Activated effector memory CD4-positive, alpha-beta T cell treated with anti-CD3 and anti-CD28 coated beads, Interleukin-2, amount 50 U/mL, for 16 hours (primary cell): ENCODE results near the gene PLIN4.

Experiments used
- DNase-seq: peaks from one replicate; pipeline ENCODE4 v3.0.0-alpha.2; 2020

Gene PLIN4

DNA sequence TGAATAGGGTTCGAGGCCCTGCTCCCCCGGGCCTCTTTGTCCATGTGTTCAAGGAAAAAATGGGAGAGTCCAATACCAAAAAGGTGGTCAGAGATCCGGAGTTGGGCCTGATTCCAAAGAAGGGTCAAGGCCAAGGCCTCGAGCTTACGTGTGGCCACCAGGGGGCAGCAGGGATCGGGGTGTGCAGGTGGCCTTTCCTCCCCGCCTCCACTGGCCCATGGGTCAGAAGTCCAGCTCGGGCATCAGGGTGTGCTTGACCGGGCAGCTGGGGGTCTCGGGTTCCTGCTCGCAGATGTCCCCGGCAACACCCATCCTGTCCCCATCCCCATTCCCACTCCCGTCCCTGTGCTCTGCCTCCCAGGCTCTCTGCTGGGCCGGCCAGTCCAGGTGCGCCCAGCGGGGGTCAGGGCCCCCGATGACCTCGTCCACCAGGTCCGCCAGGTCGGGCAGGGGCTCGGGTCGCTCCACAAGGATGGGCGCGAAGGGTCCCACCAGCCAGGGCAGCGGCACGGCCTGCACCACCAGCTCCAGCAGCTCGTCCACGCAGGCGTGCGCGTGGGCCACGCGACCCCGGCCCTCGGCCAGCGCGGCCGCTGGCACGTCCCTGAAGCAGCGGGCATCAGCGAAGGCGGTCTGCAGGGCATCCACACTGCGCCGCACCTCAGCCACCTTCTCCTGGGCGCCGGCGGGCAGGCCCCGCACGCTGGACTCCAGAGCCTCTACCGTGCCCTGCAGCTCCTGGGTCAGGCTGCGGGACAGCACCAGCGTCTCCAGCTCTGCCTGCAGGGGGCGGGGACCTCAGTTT lies 5.2 kb upstream of the PLIN4 start:
- peak; percentile 74 for DNase-seq

DNA sequence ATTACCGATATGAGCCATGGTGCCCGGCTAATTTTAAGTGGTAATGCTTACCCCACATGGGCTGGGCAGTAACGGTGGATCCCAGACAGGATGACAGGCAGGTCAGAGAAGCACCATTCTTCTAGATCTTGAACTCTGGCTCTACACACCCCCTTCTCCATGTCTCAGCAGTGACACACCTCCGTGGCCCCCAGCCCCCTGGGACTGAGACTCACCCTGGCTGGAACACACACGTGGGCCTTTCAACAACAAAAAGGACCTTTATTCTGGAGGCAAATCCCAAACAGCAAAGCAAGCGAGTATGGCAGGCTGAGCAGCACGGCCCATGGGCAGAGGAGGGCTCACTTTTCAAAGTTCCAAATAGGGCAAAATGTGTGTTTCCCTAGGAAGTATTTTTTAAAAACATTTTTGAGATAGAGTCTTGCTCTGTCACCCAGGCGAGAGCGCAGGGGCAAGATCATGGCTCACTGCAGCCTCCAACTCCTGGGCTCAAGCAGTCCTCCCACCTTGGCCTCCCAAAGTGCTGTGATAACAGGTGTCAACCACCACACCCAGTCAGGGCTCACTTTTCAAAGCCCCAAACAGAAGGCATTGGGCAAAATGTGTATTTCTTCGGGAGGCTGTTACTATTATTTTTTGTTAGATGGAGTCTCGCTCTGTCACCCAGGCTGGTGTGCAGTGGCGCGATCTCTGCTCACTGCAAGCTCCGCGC lies 4.2 kb upstream of the PLIN4 start:
- DNase-seq, result no peak

DNA sequence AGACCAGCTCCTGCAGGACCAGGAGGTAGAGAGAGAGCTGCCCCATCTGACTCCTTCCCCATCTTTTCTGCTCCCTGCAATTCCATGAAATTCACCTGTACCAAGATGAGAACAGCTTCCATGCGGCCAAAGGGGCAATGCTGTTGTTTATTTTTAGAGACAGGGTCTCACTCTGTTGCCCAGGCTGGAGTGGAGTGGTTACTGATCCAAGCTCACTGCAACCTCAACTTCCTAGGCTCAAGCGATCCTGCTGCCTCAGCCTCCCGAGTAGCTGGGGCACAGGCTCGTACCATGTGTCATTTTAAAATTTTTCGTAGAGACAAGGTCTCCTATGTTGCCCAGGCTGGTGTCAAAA lies 3.6 kb upstream of the PLIN4 start:
- no peak for DNase-seq

DNA sequence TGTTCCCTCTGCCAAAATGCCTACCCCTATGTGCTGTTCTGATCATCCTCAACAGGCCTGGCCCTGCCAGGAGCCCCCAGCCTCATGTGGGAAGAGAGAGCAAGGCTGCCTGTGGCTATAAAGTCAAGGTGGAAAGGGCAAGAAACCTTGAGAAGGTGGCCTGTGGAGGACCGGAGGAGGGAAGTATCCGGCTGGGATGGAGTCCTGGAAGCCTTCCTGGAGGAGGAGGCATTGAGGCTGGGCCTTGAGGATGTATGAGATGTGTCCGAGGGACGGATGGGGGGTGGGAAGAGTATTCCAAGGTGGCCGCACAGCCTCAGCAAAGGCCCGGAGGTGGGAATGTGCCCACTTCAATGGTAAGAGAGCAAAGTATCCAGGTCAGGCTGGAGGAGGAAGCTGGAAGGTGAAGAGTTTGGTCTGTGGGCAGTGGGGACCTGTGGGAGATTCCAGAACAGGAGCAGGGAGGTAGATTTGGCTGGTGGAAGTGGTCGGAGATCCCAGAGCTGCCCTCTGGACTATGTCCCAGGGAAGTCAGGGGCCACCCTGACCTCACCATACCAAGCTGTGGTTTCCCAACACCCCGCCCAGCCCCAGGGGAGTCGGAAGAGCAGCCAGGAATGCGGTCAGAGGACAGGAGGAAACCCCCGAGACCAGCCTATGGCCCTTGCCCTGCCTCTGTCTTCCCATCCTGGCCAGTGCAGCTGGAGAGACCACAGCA lies 3.0 kb upstream of the PLIN4 start:
- DNase-seq, result no peak

DNA sequence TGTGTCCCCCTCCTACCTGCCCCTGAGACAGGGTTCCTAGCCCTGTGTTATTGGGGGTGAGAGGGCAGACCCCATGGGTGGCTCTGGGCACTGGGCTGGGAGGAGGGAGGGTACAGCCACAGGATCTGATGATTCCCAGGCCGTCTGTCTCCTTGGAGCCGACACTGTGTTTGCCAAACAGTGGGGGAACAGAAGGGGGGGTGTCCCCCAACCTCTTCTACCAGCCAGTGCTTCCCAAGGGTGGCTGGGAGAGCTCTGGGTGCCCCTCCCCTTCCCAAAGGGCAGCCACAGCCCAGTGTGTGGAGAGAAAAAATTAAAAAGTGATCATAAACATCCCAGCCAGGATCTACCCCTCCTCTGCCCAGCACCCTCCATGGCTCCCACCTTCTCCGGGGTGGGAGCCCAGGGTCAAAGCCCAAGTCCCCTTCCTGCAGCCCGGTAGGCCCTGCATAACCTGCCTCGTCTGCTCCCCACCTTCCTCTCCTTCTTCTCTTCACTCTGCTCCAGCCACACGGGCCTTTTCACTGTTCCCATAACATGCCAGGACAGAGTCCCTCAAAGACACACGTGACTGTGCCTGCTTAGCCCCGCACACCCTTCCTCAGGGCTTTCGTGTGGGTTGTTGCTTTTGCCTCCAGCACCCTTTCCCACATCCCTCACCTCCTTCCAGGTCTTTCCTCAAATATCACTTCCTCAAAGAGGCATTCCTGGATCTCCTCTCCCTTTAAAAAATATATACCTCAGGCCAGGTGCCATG lies 1.4 kb upstream of the PLIN4 start:
- DNase-seq, result no peak

DNA sequence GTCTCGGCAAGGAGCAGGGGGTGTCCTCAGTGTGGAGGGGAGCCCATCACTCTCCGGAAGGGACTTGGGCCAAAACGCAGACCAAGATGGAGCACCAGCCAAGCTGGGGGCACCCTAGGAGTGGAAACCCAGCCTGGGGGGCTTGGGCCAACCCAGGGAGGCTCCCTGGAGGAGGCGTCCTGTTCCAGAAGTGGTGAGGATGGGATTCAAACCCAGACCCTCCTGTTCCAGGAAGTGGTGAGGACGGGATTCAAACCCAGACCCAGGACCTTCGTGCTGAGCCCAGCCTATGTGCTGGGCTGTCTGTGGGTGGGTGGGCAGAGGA lies 848 bp upstream of the PLIN4 start:
- no peak for DNase-seq

DNA sequence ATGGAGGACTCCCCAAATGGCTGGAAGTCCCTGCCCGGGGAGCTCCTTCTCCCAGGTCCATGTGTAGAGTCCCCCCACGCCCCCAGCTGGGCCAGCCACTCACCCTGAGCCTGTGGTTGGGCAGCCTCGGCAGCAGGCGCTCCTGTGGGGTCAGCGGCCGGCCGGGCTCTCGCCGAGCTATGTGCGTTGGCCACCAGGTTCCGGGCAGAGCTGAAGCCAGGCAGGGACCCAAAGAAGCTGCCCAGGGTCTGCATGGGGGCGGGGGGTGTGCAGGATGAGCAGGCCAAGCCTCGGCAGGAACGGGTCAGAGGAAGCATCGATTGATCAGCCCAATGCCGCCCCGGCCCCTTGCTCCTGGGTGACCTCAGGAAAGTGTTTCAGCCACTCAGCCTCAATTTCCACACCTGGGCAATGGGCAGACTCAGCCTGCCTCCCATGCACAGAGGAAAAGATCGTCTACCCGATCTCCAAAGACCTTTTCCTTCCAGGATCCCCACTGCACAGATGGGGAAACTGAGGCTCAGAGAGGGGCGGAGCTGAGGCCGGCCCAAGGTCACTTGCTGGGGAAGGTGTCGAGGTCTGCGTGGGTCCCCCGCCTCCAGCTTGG lies 732 bp downstream of the PLIN4 start:
- DNase-seq, result no peak

DNA sequence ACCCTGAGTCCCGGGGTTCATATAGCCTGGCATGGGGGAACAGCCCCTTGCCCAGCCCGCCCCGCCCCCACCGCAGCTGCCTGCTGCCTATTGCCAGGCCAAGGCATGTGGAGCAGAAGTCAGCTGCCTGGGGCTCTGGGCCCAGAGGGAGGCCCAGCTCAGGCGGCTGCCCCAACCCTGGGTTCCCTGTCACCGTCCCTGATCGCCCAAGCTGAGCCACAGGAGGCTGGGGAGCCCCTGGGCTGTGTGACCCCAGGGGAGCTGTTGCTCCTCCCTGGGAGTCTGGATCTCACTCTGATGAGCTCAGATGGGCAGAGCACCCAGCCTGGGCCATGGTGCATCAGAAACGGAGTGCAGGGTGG lies 1.4 kb downstream of the PLIN4 start:
- no peak for DNase-seq

DNA sequence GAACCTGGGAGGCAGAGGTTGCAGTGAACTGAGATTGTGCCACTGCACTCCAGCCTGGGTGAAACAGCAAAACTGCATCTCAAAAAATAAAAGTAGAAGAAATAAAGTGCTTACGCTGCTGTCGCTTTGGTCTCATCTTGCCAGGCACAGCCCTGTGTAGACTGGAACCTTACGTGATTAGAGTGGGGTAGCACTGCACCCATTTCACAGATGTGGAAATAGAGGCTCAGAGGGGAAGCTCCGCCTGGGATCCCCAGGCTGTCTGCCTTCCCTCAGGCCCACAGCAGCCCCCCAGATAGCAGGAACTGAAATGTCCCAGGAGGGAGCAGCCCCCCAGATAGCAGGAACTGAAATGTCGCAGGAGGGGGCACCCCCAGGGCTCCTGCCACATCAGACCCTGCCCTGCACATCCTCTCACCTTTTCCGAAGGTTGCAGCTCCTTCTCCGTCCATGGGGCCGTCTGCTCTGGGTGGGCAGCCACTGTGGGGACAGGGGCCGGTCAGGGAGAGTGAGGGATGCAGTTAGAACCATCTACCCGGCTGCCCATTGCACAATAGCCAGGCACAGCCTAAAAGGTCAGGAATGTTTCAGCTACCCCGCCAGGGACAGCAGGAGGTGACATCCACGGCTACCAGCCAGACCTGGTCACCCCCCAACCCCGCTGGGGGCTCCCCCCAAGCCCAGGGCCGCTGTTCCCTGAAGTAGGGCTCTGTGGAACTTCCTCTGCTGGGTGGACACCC lies 1.9 kb downstream of the PLIN4 start:
- no peak for DNase-seq

DNA sequence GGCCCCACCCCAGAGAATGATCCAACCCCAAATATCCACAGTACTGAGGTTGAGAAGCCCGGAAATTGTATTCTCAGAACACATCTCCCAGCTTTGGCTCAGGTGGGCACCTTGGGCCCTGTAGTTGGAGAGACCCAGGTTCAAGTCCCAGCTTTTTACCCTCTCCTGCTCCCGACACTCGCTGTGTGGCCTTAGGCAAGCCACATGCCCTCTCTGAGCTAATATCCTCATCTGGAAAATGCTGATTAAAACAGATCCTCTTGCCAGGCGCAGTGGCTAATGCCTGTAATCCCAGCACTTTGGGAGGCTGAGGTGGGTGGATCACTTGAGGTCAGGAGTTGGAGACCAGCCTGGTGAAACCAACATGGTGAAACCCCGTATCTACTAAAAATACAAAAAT lies 2.6 kb downstream of the PLIN4 start:
- DNase-seq, result no peak

DNA sequence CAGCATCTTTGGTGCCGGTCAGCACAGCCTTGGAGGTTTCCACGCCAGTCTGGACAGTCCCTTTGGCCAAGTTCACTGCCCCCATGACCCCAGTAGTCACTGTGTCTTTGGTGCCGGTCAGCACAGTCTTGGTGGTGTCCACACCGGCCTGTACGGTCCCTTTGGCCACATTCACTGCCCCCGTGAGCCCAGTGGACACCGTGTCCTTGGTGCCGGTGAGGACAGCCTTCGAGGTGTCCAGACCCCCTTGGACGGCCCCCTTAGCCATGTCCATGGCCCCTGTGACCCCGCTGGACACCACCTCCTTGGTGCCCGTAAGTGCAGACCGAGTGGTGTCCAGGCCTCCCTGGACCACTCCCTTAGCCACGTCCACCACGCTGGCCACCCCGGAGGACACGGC lies 5.0 kb downstream of the PLIN4 start:
- DNase-seq, result no peak

DNA sequence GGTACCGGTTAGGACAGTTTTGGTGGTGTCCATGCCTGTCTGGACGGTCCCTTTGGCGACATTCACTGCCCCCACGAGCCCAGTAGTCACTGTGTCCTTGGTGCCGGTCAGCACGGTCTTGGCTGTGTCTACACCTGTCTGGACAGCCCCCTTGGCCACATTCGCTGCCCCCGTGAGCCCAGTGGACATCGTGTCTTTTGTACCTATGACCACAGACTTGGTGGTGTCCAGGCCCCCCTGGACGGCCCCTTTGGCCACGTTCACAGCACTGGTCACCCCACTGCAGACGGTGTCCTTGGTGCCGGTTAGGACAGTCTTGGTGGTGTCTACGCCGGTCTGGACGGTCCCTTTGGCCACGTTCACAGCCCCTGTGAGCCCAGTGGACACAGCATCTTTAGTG lies 6.2 kb downstream of the PLIN4 start:
- DNase-seq, result no peak

DNA sequence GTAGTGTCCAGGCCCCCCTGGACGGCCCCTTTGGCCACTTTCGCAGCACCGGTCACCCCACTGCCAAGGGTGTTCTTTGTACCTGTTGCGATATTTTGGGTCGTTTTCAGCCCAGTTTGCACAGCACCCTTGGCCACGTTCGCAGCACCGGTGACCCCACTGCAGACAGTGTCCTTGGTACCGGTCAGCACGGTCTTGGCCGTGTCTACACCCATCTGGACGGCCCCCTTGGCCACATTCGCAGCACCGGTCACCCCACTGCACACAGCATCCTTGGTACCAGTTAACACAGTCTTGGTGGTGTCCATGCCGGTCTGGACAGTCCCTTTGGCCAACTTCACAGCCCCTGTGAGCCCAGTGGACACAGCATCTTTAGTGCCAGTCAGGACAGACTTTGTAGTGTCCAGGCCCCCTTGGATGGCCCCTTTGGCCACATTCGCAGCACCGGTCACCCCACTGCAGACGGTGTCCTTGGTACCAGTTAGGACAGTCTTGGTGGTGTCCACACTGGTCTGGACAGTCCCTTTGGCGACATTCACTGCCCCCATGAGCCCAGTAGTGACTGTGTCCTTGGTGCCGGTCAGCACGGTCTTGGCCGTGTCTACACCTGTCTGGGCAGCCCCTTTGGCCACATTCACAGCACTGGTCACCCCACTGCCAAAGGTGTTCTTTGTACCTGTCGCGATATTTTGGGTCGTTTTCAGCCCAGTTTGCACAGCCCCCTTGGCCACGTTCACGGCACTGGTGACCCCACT lies 6.8 kb downstream of the PLIN4 start:
- no peak for DNase-seq

DNA sequence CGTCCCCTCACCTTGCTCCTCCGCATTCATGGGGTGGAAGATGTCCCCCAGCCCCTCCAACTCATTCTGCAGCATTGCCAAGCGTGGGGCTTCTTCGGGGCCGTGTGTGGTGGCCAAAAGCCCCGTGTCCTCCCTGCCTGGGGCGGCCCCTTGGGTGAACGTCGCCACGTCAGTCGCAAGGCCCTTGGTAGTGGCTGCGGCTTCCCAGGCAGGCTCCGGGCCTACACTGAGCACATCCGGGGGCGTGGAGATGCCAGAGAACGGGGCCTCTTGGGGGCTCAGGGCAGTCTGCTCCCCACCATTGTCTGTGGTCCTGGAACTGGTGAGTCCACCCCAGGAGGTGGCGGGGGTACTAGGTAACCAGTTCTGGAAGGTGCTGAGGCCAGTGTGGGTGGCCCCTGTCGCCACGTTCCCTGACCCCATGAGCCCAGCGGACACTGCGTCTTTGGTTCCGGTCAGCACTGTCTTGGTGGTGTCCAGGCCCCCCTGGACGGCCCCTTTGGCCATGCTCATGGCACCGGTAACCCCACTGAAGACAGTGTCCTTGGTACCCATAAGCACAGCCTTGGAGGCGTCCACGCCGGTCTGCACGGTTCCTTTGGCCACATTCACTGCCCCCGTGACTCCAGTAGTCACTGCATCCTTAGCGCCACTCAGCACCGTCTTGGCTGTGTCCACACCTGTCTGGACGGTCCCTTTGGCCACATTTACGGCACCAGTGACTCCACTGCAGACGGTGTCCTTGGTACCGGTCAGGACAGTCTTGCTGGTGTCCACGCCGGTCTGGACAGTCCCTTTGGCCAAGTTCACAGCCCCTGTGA lies 7.6 kb downstream of the PLIN4 start:
- no peak for DNase-seq

DNA sequence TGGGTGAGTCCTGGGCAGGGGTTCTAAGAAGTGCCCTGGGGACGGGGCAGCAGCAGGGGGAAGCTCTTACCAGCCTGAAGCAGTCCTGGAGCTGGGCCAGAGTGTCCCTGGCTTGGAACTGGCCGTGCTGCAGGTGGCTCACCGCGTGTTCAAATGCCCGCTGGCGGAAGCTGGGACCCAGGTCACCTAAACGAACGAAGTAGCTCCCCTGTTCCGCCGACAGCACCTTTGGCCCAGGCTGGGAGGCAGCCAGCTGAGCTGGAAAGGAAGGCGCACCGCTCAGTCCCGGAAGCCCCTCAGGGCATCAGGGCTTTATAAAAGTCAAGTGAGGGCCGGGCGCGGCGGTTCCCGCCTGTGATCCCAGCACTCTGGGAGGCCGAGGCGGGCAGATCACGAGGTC lies 9.6 kb downstream of the PLIN4 start:
- no peak for DNase-seq

DNA sequence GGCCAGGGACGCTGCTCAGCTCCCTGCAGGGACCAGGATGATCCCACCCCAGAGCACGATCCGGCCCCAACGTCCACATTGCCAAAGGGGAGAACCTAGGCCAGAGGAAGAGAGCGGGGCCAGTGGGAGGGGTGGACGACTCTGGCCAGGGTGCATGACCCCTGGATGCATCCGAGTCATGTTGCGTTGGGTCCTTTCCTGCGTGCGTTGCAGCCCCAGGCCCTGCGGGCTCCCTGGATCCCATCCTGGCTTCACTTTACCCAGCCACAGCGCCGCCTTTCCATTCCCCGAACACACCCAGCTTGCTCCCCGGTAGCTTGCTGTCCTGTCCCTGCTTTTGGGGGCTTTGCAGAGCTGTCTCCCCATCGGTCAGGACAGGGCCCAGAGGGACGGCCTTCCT lies 10.5 kb downstream of the PLIN4 start:
- no peak for DNase-seq

DNA sequence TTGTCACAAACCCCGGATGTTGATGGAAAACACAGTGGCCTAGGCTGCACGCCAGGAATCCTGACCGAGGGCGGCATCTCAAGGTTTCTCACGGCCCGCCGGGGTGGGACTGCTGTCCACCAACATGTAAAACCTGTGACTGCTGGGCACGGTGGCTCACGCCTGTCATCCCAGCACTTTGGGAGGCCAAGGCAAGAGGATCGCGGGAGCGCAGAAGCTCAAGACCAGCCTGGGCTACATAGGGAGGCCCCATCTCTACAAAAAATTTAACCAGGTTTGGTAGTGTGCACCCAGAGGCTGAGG lies 11.2 kb downstream of the PLIN4 start:
- DNase-seq, result no peak

DNA sequence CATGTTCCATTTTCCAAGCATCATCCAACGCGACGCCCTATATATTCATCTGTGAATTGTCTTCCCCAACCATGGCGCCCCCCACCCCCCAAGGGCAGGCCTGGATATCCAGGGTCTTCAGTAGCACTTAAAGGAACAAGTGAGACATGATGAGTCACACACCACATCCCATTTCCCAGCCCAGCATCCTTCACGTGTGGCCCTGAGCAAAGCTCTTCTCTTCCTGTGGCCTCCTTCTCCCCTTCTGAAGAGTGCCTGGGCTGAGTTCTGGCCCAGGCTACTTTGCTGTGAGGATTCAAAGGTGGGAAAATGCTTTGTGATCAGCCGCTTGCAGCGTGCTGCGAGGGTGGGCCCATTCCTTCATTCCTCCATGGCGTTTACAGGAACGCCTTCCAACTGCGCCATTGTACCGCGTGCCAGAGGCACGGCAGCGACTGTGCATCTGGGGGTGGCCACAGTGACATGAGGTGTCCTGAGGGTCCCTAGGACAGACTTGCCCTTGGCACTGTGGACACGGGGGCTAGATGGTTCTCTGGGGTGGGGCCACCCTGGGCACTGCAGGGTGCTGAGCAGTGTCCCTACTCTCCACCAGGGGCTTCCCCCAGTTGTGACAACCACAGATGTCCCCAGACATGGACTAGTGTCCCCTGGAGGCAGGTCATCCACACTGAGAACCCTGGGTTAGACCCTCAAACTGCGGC lies 11.7 kb downstream of the PLIN4 start:
- no peak for DNase-seq

DNA sequence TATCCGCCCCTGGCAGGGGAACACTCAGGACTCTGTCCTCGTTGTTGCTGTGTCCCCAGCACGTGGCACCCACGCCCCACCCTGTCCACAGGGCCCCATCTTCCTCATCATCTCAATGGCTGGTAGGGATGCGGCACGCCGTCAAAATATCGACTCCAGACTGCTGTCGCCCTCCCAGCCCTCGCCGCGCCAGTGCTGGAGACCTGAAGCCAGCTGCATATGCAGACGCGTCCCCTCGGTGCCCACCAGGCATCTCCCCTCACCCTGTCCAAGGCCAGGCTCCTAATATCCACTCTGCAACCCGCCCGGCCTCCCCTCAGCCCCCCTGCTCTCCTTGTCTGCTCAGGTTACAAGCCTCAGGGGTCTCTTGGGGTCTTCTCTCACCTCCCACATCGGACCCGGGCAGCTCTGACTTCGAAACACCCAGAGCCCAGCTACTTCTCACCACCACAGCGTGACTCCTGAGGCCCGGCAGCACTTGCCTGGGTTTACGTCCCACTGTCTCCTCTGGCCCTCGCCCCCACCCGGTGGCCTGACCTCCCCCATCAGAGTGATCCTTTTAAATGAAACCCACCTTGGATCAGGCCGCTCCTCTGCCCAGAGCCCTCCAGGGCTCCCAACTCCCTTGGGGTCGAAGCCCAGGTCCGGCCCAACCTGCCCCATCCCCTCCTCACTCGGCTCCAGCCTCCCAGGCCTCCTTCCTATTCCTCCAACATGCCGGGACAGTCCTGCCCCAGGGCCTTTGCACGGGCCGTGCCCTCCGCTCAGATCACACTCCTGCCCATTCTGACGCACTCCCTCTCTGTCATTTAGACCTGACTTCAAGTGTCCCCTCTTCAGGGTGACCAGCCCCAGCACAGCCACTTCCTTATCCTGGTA lies 12.5 kb downstream of the PLIN4 start:
- DNase-seq, result no peak
